ENCODE results near the gene BCORL1.

BCORL1 gene, protein sequence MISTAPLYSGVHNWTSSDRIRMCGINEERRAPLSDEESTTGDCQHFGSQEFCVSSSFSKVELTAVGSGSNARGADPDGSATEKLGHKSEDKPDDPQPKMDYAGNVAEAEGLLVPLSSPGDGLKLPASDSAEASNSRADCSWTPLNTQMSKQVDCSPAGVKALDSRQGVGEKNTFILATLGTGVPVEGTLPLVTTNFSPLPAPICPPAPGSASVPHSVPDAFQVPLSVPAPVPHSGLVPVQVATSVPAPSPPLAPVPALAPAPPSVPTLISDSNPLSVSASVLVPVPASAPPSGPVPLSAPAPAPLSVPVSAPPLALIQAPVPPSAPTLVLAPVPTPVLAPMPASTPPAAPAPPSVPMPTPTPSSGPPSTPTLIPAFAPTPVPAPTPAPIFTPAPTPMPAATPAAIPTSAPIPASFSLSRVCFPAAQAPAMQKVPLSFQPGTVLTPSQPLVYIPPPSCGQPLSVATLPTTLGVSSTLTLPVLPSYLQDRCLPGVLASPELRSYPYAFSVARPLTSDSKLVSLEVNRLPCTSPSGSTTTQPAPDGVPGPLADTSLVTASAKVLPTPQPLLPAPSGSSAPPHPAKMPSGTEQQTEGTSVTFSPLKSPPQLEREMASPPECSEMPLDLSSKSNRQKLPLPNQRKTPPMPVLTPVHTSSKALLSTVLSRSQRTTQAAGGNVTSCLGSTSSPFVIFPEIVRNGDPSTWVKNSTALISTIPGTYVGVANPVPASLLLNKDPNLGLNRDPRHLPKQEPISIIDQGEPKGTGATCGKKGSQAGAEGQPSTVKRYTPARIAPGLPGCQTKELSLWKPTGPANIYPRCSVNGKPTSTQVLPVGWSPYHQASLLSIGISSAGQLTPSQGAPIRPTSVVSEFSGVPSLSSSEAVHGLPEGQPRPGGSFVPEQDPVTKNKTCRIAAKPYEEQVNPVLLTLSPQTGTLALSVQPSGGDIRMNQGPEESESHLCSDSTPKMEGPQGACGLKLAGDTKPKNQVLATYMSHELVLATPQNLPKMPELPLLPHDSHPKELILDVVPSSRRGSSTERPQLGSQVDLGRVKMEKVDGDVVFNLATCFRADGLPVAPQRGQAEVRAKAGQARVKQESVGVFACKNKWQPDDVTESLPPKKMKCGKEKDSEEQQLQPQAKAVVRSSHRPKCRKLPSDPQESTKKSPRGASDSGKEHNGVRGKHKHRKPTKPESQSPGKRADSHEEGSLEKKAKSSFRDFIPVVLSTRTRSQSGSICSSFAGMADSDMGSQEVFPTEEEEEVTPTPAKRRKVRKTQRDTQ (N-terminal part only)

DNA sequence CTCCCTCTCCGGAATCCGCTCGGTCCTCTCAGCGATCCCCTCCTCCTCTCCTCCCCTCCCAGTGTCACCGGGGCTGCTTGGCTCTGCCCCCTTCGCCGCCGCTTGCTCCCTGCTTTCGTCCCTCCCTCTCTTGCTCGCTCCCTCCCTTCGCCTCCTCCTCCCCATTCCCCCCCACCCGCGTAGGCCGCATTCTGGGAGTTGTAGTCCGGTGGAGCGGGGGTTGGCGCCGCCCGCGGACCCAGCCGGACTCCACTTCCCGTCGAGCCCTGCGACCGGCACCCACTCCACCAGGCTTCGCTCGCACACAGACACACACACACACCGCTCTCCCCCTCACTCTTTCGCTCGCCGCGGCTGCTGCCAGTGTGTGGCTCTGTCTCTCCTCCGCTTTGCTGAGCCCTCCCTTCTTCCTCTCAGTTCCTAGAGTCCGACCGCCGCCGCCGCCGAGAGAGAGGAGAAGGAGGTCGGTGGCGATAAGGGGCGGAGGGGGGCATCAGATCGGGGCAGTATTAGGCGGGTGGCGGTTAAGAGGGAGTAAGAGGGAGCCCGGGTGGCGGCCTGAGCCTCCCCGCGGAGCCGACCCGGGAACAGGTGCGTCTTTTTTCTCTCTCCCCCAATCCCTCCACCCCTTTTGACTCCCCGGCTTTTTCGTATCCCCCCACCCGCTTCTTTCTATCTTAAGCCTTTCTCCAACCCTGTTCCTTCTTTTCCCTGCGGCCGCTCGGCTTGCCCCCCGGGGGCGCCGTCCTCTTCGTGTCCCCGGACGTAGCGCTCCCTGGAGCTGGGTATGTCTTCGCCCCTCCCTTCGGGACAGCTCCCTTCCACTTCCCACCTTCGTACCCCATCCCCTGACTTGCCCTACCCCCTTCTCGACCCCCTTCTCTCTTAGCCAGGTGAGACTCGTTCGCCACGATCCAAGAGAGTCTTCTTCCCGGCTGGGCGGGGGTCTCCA lies at the start of gene BCORL1:
Gene BCORL1, plus strand, starts transcription at position 336 of the 952 bp plus-strand sequence. CDS start 22,597 bp downstream, outside the sequence.
- no peak within 1 kb of the TSS for H3K4me3 ChIP-seq (ENCODE audit: low read depth, low read length)
- TF ChIP-seq, protein P1, sequence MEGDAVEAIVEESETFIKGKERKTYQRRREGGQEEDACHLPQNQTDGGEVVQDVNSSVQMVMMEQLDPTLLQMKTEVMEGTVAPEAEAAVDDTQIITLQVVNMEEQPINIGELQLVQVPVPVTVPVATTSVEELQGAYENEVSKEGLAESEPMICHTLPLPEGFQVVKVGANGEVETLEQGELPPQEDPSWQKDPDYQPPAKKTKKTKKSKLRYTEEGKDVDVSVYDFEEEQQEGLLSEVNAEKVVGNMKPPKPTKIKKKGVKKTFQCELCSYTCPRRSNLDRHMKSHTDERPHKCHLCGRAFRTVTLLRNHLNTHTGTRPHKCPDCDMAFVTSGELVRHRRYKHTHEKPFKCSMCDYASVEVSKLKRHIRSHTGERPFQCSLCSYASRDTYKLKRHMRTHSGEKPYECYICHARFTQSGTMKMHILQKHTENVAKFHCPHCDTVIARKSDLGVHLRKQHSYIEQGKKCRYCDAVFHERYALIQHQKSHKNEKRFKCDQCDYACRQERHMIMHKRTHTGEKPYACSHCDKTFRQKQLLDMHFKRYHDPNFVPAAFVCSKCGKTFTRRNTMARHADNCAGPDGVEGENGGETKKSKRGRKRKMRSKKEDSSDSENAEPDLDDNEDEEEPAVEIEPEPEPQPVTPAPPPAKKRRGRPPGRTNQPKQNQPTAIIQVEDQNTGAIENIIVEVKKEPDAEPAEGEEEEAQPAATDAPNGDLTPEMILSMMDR (conservative IDR thresholded peaks at IDR 0.05; ENCODE audit: low read depth, low read length) = no peak
- DNase-seq (ENCODE audit: low read depth) = peak; percentile 95

DNA sequence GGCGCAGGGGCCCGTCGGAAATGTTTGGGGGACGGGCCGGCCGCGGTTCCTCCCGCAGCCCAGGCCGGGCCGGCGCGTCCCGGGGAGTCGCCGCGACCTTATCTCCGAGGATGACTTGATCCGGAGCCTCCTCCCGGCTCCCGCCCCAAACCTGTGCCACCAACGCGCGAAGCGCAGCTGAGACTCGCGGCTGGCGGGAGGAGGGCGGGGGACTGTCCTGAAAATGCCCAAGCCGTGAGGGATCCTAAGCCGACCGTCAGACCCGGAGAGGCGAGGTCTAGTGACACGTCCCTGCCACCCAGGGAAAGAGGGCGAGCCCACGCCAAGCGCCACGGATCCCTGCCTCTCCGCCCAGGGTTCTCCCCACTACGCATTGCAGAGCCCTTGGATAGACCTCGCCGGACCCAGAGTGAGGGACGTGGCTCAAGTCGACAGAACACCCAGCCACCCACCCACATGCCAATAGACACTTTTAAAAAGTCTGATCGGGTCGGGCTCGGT lies 49.6 kb upstream of the BCORL1 start:
- TF ChIP-seq, protein P1 (conservative IDR thresholded peaks at IDR 0.05; ENCODE audit: low read depth, low read length) = no peak
- DNase-seq (ENCODE audit: low read depth) = no peak
- H3K4me3 ChIP-seq (ENCODE audit: low read depth, low read length) = peak overlapping the region; percentile 28

DNA sequence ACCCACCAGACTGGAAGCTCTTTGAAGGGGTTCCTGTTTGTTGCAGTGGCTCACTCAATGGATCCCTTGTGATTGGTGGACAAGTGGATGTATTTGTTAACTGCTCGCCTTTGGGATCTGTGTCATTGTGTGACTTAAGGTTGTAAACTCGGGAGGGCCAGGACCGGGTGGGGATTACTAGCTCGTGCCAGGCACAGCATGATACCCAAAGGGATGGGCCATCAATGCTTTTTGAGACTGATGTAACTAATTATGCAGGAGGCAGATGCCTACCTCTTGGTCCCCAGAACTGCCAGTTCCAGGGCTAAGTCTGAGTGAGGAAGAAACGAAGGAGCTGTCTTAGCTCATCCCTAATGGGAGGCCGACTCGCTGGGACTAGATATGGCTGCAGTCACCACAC lies 48.7 kb upstream of the BCORL1 start:
- no peak for DNase-seq (ENCODE audit: low read depth)
- TF ChIP-seq, protein P1 (conservative IDR thresholded peaks at IDR 0.05; ENCODE audit: low read depth, low read length) = no peak
- no peak overlapping the region for H3K4me3 ChIP-seq (ENCODE audit: low read depth, low read length)

DNA sequence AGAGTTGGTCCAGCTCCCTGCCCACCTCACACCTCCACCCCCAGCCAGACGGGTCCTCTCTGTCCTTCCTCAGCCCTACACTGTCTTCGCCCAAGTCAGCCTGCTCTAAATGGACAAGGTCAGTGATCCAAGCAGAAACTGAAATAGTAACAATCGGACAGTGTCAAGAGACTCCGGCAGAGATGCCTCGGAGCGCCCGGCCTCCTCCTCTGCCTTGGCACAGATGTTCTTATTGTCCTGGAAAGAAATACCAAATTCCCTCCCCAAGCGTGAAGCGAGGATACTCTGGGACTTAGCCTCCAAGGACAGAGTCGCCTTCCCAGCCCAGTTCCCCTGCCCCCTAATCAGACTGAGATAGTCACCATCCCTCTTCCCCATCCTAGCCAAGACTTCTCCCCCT lies 48.0 kb upstream of the BCORL1 start:
- no peak for DNase-seq (ENCODE audit: low read depth)
- no peak overlapping the region for H3K4me3 ChIP-seq (ENCODE audit: low read depth, low read length)
- TF ChIP-seq, protein P1 (conservative IDR thresholded peaks at IDR 0.05; ENCODE audit: low read depth, low read length) = no peak

DNA sequence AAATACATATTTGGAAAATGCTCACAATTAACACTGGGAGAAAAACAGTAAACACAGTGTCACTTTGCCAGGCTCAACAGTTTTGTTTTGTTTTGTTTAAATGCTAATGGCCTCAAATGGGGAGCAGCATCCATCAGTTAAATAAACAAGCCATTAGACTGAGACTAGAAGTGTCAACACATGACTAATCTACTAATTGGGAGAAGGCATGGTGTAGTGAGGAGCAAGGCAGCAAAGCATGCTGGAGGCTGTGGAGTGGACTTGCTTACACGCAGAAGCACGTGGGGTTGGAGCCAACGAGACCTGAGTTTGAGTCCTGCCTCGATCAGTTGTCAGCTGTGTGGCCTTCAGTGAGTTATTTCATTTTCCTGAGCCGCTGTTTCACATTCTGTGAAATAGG lies 47.5 kb upstream of the BCORL1 start:
- TF ChIP-seq, protein P1 (conservative IDR thresholded peaks at IDR 0.05; ENCODE audit: low read depth, low read length) = no peak
- no peak overlapping the region for H3K4me3 ChIP-seq (ENCODE audit: low read depth, low read length)
- no peak for DNase-seq (ENCODE audit: low read depth)

All from choroid plexus epithelial cell (primary cell).